Calu3 (cell line): ENCODE measurements around the gene TOP3B. TPM values are rescaled to one million over a fixed set of nuclear protein-coding genes. Genes with fewer than 3 reads are reported as not detected.
A peak's percentile ranks its signal among the peaks of the same experiment; 100 is the strongest.

Experiments used
- Bru-seq: library from RNA; stranded (reverse); fragments of 400-500 nt; gene quantifications from one replicate; lab custom pipeline; 2021; lab: Mats Ljungman, UMichigan
- BruChase-seq, 2 experiments: library from RNA; stranded (reverse); fragments of 400-500 nt; gene quantifications; one replicate each; lab custom pipeline; 2021; lab: Mats Ljungman, UMichigan
- BruUV-seq: library from RNA; stranded (reverse); fragments of 400-500 nt; replicated peaks from 2 replicates; lab custom pipeline; 2021; lab: Mats Ljungman, UMichigan
- CTCF ChIA-PET: fragments of 300-600 bp; sonication (Branson Sonifier 250); formaldehyde crosslinking; loops from one replicate; lab custom pipeline; 2022; ENCODE audit warnings: antibody characterized with exemption; lab: Charles Lee
- DNase-seq: peaks from one replicate; pipeline ENCODE4 v3.0.0; 2022
- H3K27ac Mint-ChIP-seq: one replicate; pipeline ENCODE4 v1.8.0; 2022; ENCODE audit warnings: mixed read lengths; ENCODE audit not compliant: unreplicated experiment
- H3K27me3 Mint-ChIP-seq: one replicate; pipeline ENCODE4 v1.8.0; 2022; ENCODE audit warnings: mixed read lengths; ENCODE audit not compliant: unreplicated experiment
- H3K36me3 Mint-ChIP-seq: one replicate; pipeline ENCODE4 v1.8.0; 2022; ENCODE audit warnings: mild to moderate bottlenecking, moderate library complexity, mixed read lengths; ENCODE audit not compliant: insufficient read depth, unreplicated experiment
- H3K4me1 Mint-ChIP-seq: one replicate; pipeline ENCODE4 v1.8.0; 2022; ENCODE audit warnings: mild to moderate bottlenecking, low read depth, mixed read lengths; ENCODE audit not compliant: unreplicated experiment
- H3K4me3 Mint-ChIP-seq: one replicate; pipeline ENCODE4 v1.8.0; 2022; ENCODE audit warnings: mild to moderate bottlenecking, low read depth, moderate library complexity, mixed read lengths; ENCODE audit not compliant: unreplicated experiment
- H3K9me3 Mint-ChIP-seq: one replicate; pipeline ENCODE4 v1.8.0; 2022; ENCODE audit warnings: low read depth, mixed read lengths; ENCODE audit not compliant: unreplicated experiment
- CTCF ChIP-seq: fragments of 200-600 bp; IDR thresholded peaks from one replicate; pipeline ENCODE4 v1.8.0; 2022; ENCODE audit warnings: antibody characterized with exemption; ENCODE audit not compliant: unreplicated experiment
- intact Hi-C: fragments of 100-400 bp; cut with micrococcal nuclease; formaldehyde crosslinking; loops from one replicate; pipeline ENCODE4 v1.10.0; 2022; ENCODE audit not compliant: unreplicated experiment
- long read RNA-seq: library from polyadenylated mRNA; stranded (forward); transcript quantifications from one replicate; pipeline ENCODE4 v2.0.0, GENCODE V29; 2022
- total RNA-seq: library from RNA; stranded (reverse); gene quantifications from 2 replicates; pipeline ENCODE4 v1.2.3, GENCODE V29; 2022

The TOP3B gene
- 45.1 and 48.0 TPM in 2 replicates for total RNA-seq
- Bru-seq, nascent RNA = percentile 69 among the genes with signal in this experiment
- percentile 76 among the genes with signal in this experiment for BruChase-seq, experiment 1, labeled RNA remaining after a 6-hour chase
- percentile 81 among the genes with signal in this experiment for BruChase-seq, experiment 2, labeled RNA remaining after a 2-hour chase
- long read RNA-seq, full-length matches to known transcripts = 5 of 24 reads
- long read RNA-seq, partial matches to known transcripts = 6 of 24 reads
- long read RNA-seq, other reads (novel, unspliced or antisense) = 13 of 24 reads

GRCh38 chr22:21982338-21982965, at the start of gene TOP3B:
Gene TOP3B (minus strand): TSS chr22:21982787. CDS start chr22:21975709, 7,078 bp downstream.
- Mint-ChIP-seq H3K9me3 (no peaks in the 10 kb centered on the region), H3K27me3 (peaks cover 4% of the 10 kb centered on the region), H3K4me1 (no peaks in the 10 kb centered on the region), H3K36me3 (peaks cover 26% of the 10 kb centered on the region), H3K4me3 (peak within 1 kb of the TSS; percentile 92), H3K27ac (peak within 1 kb of the TSS; percentile 58)
- TSS peak; percentile 84 for BruUV-seq
- DNase-seq = peak; percentile 87
- CTCF ChIA-PET = interaction anchor here (0.6 to 1.7 kb wide), 3 partner anchors 10 to 258 kb away, joined by 3 to 6 read pairs (median 3); no protein-coding TSS in a partner anchor
- TF ChIP-seq CTCF = no peak
- intact Hi-C loops = no loop called here

- Mint-ChIP-seq H3K27me3 (peaks cover 59% of the 10 kb centered on the region), H3K36me3 (no peaks in the 10 kb centered on the region), H3K4me3 (no peak overlapping the region), H3K9me3 (no peaks in the 10 kb centered on the region), H3K4me1 (no peaks in the 10 kb centered on the region), H3K27ac (no peak overlapping the region)
- BruUV-seq = no TSS peak
- CTCF ChIA-PET = interaction anchor here (0.6 to 0.7 kb wide), 2 partner anchors 12 to 151 kb away, joined by 3 read pairs; no protein-coding TSS in a partner anchor
- no peak for DNase-seq
- intact Hi-C loops = no loop called here
- TF ChIP-seq CTCF = no peak
Observed at GRCh38 chr22:22031183-22031945, 48.8 kb upstream of the TOP3B start.

- peak; percentile 23 for DNase-seq
- no peak overlapping the region for H3K4me3 Mint-ChIP-seq
- H3K4me1 Mint-ChIP-seq = no peaks in the 10 kb centered on the region
- H3K36me3 Mint-ChIP-seq = no peaks in the 10 kb centered on the region
- H3K9me3 Mint-ChIP-seq = no peaks in the 10 kb centered on the region
- intact Hi-C loops = no loop called here
- no TSS peak for BruUV-seq
- no peak overlapping the region for H3K27ac Mint-ChIP-seq
- CTCF ChIA-PET = no interaction called here
- H3K27me3 Mint-ChIP-seq = peaks cover 52% of the 10 kb centered on the region
- TF ChIP-seq CTCF = peak; percentile 20
Observed at GRCh38 chr22:22030493-22031182, 48.1 kb upstream of the TOP3B start.

GRCh38 chr22:22027955-22028354, 45.4 kb upstream of the TOP3B start:
- intact Hi-C loops = no loop called here
- Mint-ChIP-seq H3K4me3 (no peak overlapping the region), H3K9me3 (no peaks in the 10 kb centered on the region), H3K4me1 (no peaks in the 10 kb centered on the region), H3K27ac (no peak overlapping the region), H3K36me3 (no peaks in the 10 kb centered on the region), H3K27me3 (peaks cover 43% of the 10 kb centered on the region)
- no TSS peak for BruUV-seq
- CTCF ChIA-PET = interaction anchor here (1.6 kb wide), 1 partner anchor 15 kb away, joined by 6 read pairs; no protein-coding TSS in a partner anchor
- TF ChIP-seq CTCF = no peak
- DNase-seq = no peak
